HepG2 (cell line): ENCODE measurements around the gene FAM53B. TPM values are rescaled to one million over a fixed set of nuclear protein-coding genes. Genes with fewer than 3 reads are reported as not detected.

Experiments used
- AGO1 ChIP-seq: fragments of 200-400 bp; formaldehyde crosslinking; IDR thresholded peaks from 2 replicates; pipeline ENCODE4 v1.6.1; 2017; ENCODE audit warnings: mild to moderate bottlenecking, low read depth, low read length, moderate library complexity; ENCODE audit not compliant: poor library complexity, severe bottlenecking
- AHR ChIP-seq: IDR thresholded peaks from 2 replicates; pipeline ENCODE4 v1.6.1; 2018; ENCODE audit warnings: missing genetic modification reagents, missing compliant biosample characterization
- CHD4 ChIP-seq: fragments of 200-600 bp; sonication (generic); IDR thresholded peaks from 2 replicates; pipeline ENCODE4 v1.7.0; 2017; ENCODE audit warnings: mild to moderate bottlenecking, low read length, borderline replicate concordance
- GABPB1 ChIP-seq: IDR thresholded peaks from 2 replicates; pipeline ENCODE4 v1.6.1; 2016; ENCODE audit warnings: mild to moderate bottlenecking, missing genetic modification reagents, moderate library complexity, missing compliant biosample characterization
- HDAC1 ChIP-seq: sonication (generic); formaldehyde crosslinking; IDR thresholded peaks from 2 replicates; pipeline ENCODE4 v1.5.1; 2020; ENCODE audit warnings: mild to moderate bottlenecking, missing genetic modification reagents
- HIVEP1 ChIP-seq: sonication (generic); formaldehyde crosslinking; IDR thresholded peaks from 2 replicates; pipeline ENCODE4 v1.4.0; 2020; ENCODE audit warnings: mild to moderate bottlenecking, missing genetic modification reagents
- JDP2 ChIP-seq: sonication (generic); formaldehyde crosslinking; IDR thresholded peaks from 2 replicates; pipeline ENCODE4 v1.8.1; 2022; ENCODE audit warnings: missing genetic modification reagents, borderline replicate concordance
- KDM5B ChIP-seq: sonication (generic); formaldehyde crosslinking; IDR thresholded peaks from 2 replicates; pipeline ENCODE4 v1.4.0; 2020; ENCODE audit warnings: missing genetic modification reagents, mild to moderate bottlenecking, borderline replicate concordance
- MBD4 ChIP-seq: IDR thresholded peaks from 2 replicates; pipeline ENCODE4 v1.6.1; 2012; ENCODE audit warnings: low read length, inconsistent platforms, borderline replicate concordance
- MED13 ChIP-seq: sonication (generic); formaldehyde crosslinking; IDR thresholded peaks from 2 replicates; pipeline ENCODE4 v1.5.0; 2020; ENCODE audit warnings: missing genetic modification reagents
- MTF1 ChIP-seq: sonication (generic); formaldehyde crosslinking; IDR thresholded peaks from 2 replicates; pipeline ENCODE4 v1.5.0; 2020; ENCODE audit warnings: missing genetic modification reagents
- NCOA2 ChIP-seq: sonication (generic); formaldehyde crosslinking; IDR thresholded peaks from 2 replicates; pipeline ENCODE4 v1.8.0; 2022; ENCODE audit warnings: inconsistent platforms
- POLR2AphosphoS2 ChIP-seq: IDR thresholded peaks from 2 replicates; pipeline ENCODE4 v1.6.1; 2011; ENCODE audit warnings: low read depth, low read length, improper control_type of control experiment
- SP2 ChIP-seq: sonication (generic); formaldehyde crosslinking; IDR thresholded peaks from 2 replicates; pipeline ENCODE4 v1.5.1; 2020; ENCODE audit warnings: mild to moderate bottlenecking, missing genetic modification reagents
- STAT5B ChIP-seq: sonication (generic); formaldehyde crosslinking; IDR thresholded peaks from 2 replicates; pipeline ENCODE4 v1.4.0; 2020; ENCODE audit warnings: missing genetic modification reagents
- ZBED4 ChIP-seq: sonication (generic); formaldehyde crosslinking; IDR thresholded peaks from 2 replicates; pipeline ENCODE4 v1.4.0; 2020; ENCODE audit warnings: missing genetic modification reagents, borderline replicate concordance
- ZBTB3 ChIP-seq: sonication (generic); formaldehyde crosslinking; IDR thresholded peaks from 2 replicates; pipeline ENCODE4 v1.4.0; 2020; ENCODE audit warnings: low read depth, mild to moderate bottlenecking, moderate library complexity, missing genetic modification reagents, borderline replicate concordance
- ZBTB49 ChIP-seq: sonication (generic); formaldehyde crosslinking; IDR thresholded peaks from 2 replicates; pipeline ENCODE4 v1.4.0; 2020; ENCODE audit warnings: missing genetic modification reagents, borderline replicate concordance
- ZNF101 ChIP-seq: sonication (generic); formaldehyde crosslinking; IDR thresholded peaks from 2 replicates; pipeline ENCODE4 v1.4.0; 2020; ENCODE audit warnings: mild to moderate bottlenecking, low read depth, missing genetic modification reagents, borderline replicate concordance
- ZNF205 ChIP-seq: IDR thresholded peaks from 2 replicates; pipeline ENCODE4 v1.6.1; 2018; ENCODE audit warnings: missing biosample characterization, missing genetic modification reagents
- ZNF235 ChIP-seq: sonication (generic); formaldehyde crosslinking; IDR thresholded peaks from 2 replicates; pipeline ENCODE4 v1.8.1; 2023; ENCODE audit warnings: mild to moderate bottlenecking, missing genetic modification reagents, borderline replicate concordance
- ZNF569 ChIP-seq: sonication (generic); formaldehyde crosslinking; IDR thresholded peaks from 2 replicates; pipeline ENCODE4 v1.5.0; 2020; ENCODE audit warnings: mild to moderate bottlenecking, missing genetic modification reagents, moderate library complexity, borderline replicate concordance
- ZNF780A ChIP-seq: sonication (generic); formaldehyde crosslinking; IDR thresholded peaks from 2 replicates; pipeline ENCODE4 v1.8.0; 2022; ENCODE audit warnings: mild to moderate bottlenecking, missing genetic modification reagents, moderate library complexity
- polyA plus RNA-seq, 8 experiments: library from polyadenylated mRNA; depleted of rRNA in 3 of 8; stranded (reverse) in 7 of 8; unstranded in 1 of 8; fragments of >200 nt; fragmentation: Illumina TruSeq in 4 of 8; extraction: Trizol in 4 of 8; gene quantifications; 2 replicates each; pipeline versions ENCODE4 v1.2.1 to v1.2.3, GENCODE V29; 2011 to 2016; ENCODE audit warnings: low read depth in 4 of 8, missing spikeins in 1 of 8, mixed read lengths in 1 of 8; ENCODE audit not compliant: insufficient read depth in 1 of 8
- total RNA-seq, 5 experiments: library from RNA; depleted of rRNA; stranded (reverse); fragments of >200 nt; fragmentation: Illumina TruSeq; extraction: Trizol; gene quantifications; 2 replicates each; pipeline ENCODE4 v1.2.3, GENCODE V29; 2016; ENCODE audit warnings: low read depth in 1 of 5
- TF ChIP-seq, protein P1 (sequence below): IDR thresholded peaks from 2 replicates; pipeline ENCODE4 v1.6.1; 2016; ENCODE audit warnings: low read depth, borderline replicate concordance
- TF ChIP-seq, protein P2 (sequence below): IDR thresholded peaks from 2 replicates; pipeline ENCODE4 v1.6.1; 2016

FAM53B gene
- total and polyA plus RNA-seq, 2 of the 13 experiments (the other 11 are each of a cell fraction or from before 2014, with no cell fraction given), result 6.4 to 19.3 TPM

GRCh38 chr10:124708246-124708779 is 35.9 kb downstream of the FAM53B start (continued):
- TF ChIP-seq GABPB1 (no peak; the same call in 1 of the 2 replicates), JDP2 (CRISPR knock-in tag) (no peak), AGO1 (no peak), ZNF205 (CRISPR knock-in tag) (peak; percentile 52; the same call in 1 of the 2 replicates), ZNF101 (CRISPR knock-in tag) (no peak), SP2 (CRISPR knock-in tag) (no peak), CHD4 (no peak; the same call in 1 of the 2 replicates), HIVEP1 (CRISPR knock-in tag) (0 out of 2 replicates have a peak, but pooled peaks have one; percentile 56), STAT5B (CRISPR knock-in tag) (no peak), ZBTB49 (CRISPR knock-in tag) (no peak), ZBED4 (CRISPR knock-in tag) (no peak), POLR2AphosphoS2 (no peak), ZNF235 (CRISPR knock-in tag) (no peak), HDAC1 (CRISPR knock-in tag) (peak; percentile 67; the same call in 1 of the 2 replicates), NCOA2 (CRISPR knock-in tag) (peak; percentile 67), ZBTB3 (CRISPR knock-in tag) (no peak), AHR (CRISPR knock-in tag) (no peak), MED13 (CRISPR knock-in tag) (no peak), MBD4 (no peak), KDM5B (CRISPR knock-in tag) (no peak), ZNF569 (CRISPR knock-in tag) (no peak), ZNF780A (CRISPR knock-in tag) (no peak), MTF1 (CRISPR knock-in tag) (no peak)
- TF ChIP-seq, protein P1, sequence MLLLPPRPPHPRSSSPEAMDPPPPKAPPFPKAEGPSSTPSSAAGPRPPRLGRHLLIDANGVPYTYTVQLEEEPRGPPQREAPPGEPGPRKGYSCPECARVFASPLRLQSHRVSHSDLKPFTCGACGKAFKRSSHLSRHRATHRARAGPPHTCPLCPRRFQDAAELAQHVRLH (CRISPR knock-in tag), result no peak
- TF ChIP-seq, protein P2, sequence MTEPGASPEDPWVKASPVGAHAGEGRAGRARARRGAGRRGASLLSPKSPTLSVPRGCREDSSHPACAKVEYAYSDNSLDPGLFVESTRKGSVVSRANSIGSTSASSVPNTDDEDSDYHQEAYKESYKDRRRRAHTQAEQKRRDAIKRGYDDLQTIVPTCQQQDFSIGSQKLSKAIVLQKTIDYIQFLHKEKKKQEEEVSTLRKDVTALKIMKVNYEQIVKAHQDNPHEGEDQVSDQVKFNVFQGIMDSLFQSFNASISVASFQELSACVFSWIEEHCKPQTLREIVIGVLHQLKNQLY, result no peak
